ENCODE measurements around the gene FARP1.

Gene FARP1

DNA sequence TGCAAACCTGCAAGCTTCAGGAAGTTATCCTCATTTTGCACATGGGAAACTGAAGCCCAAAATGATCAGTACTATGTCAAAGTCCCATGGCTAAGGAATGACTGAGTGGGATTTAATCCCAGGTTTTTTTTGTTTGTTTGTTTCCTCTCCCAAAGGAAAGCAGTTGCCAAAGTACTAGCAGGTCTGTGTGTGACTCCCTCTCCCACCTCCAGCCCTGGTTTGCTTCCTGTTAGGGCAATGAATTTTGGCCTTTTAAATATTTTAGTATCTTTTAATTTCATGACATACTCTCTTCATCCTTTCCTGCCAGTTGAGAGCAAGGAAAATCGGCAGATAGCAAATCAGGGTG is 168.3 kb downstream of the FARP1 start:
- TF ChIP-seq, protein P1, sequence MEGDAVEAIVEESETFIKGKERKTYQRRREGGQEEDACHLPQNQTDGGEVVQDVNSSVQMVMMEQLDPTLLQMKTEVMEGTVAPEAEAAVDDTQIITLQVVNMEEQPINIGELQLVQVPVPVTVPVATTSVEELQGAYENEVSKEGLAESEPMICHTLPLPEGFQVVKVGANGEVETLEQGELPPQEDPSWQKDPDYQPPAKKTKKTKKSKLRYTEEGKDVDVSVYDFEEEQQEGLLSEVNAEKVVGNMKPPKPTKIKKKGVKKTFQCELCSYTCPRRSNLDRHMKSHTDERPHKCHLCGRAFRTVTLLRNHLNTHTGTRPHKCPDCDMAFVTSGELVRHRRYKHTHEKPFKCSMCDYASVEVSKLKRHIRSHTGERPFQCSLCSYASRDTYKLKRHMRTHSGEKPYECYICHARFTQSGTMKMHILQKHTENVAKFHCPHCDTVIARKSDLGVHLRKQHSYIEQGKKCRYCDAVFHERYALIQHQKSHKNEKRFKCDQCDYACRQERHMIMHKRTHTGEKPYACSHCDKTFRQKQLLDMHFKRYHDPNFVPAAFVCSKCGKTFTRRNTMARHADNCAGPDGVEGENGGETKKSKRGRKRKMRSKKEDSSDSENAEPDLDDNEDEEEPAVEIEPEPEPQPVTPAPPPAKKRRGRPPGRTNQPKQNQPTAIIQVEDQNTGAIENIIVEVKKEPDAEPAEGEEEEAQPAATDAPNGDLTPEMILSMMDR (IDR thresholded peaks at IDR 0.05): no peak
- H3K27ac ChIP-seq: no peak overlapping the region
- no peaks in the 10 kb centered on the region for H3K36me3 ChIP-seq
- H3K27me3 ChIP-seq: no peaks in the 10 kb centered on the region
- H3K4me1 ChIP-seq (ENCODE audit: control insufficient read depth in 1 of 2, insufficient read depth in 1 of 2, low read depth in 1 of 2, low read length in 1 of 2): no peaks in the 10 kb centered on the region
- no peak overlapping the region for H3K4me3 ChIP-seq (ENCODE audit: low read depth in 1 of 2, low read length in 1 of 2)
- no peaks in the 10 kb centered on the region for H3K9me3 ChIP-seq

- Histone ChIP-seq H3K4me1 (ENCODE audit: control insufficient read depth in 1 of 2, insufficient read depth in 1 of 2, low read depth in 1 of 2, low read length in 1 of 2) (no peaks in the 10 kb centered on the region), H3K27me3 (no peaks in the 10 kb centered on the region), H3K27ac (no peak overlapping the region), H3K9me3 (no peaks in the 10 kb centered on the region), H3K36me3 (no peaks in the 10 kb centered on the region), H3K4me3 (ENCODE audit: low read depth in 1 of 2, low read length in 1 of 2) (no peak overlapping the region)
- TF ChIP-seq, protein P1 (IDR thresholded peaks at IDR 0.05): no peak
These were observed 169.7 kb downstream of the FARP1 start for GRCh38 chr13:98312606-98313005.

GRCh38 chr13:98313023-98313921 is 170.4 kb downstream of the FARP1 start:
- Histone ChIP-seq H3K27ac (no peak overlapping the region), H3K9me3 (no peaks in the 10 kb centered on the region), H3K4me1 (ENCODE audit: control insufficient read depth in 1 of 2, insufficient read depth in 1 of 2, low read depth in 1 of 2, low read length in 1 of 2) (no peaks in the 10 kb centered on the region), H3K4me3 (ENCODE audit: low read depth in 1 of 2, low read length in 1 of 2) (no peak overlapping the region), H3K27me3 (no peaks in the 10 kb centered on the region), H3K36me3 (no peaks in the 10 kb centered on the region)
- TF ChIP-seq, protein P1 (IDR thresholded peaks at IDR 0.05): no peak

DNA sequence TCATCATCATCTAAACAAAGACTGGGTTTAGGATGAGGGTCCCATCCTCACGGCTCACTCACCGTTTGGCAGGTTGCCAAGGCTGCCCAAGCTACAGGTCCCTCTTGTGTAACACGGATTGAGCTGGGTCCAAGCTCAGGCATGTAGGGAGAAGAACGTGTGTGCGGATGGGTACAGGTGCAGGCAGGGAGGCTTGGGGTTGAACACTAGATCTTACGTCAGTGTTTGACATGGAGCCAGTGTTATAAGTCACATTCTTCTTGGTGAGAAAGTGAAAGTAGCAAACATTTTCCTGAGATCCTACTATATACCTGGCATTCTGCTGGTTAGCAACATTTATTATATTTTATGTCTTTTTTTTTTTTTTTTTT is 171.0 kb downstream of the FARP1 start:
- TF ChIP-seq, protein P1 (IDR thresholded peaks at IDR 0.05): no peak
- H3K4me3 ChIP-seq (ENCODE audit: low read depth in 1 of 2, low read length in 1 of 2): no peak overlapping the region
- no peaks in the 10 kb centered on the region for H3K27me3 ChIP-seq
- H3K4me1 ChIP-seq (ENCODE audit: control insufficient read depth in 1 of 2, insufficient read depth in 1 of 2, low read depth in 1 of 2, low read length in 1 of 2): no peaks in the 10 kb centered on the region
- no peak overlapping the region for H3K27ac ChIP-seq
- H3K36me3 ChIP-seq: no peaks in the 10 kb centered on the region
- no peaks in the 10 kb centered on the region for H3K9me3 ChIP-seq

DNA sequence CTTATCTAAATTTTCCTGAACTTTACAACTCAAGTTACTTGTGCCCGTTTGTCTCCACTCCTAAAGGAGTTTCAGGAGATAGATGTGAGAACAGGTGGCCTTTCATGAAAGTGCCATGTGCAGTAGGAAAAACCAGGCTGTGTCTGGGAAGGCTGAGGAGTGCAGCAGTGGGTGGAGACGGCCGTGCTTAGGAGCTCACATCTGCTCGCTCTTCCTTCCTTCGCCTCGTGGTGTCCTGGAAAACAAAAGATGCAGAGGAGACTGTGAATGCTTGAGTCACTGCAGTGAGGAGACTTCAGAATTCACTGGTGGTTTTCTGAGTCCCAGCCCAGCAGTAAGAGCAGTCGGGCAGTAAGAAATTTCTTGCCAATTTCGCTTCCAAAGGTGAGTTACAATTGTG is 172.6 kb downstream of the FARP1 start:
- Histone ChIP-seq H3K27me3 (no peaks in the 10 kb centered on the region), H3K4me1 (ENCODE audit: control insufficient read depth in 1 of 2, insufficient read depth in 1 of 2, low read depth in 1 of 2, low read length in 1 of 2) (no peaks in the 10 kb centered on the region), H3K27ac (no peak overlapping the region), H3K36me3 (no peaks in the 10 kb centered on the region), H3K9me3 (no peaks in the 10 kb centered on the region), H3K4me3 (ENCODE audit: low read depth in 1 of 2, low read length in 1 of 2) (no peak overlapping the region)
- TF ChIP-seq, protein P1 (IDR thresholded peaks at IDR 0.05): no peak

Measured in neutrophil (primary cell).